Measurements from ENCODE around the gene NBL1. TPM values are rescaled to one million over a fixed set of nuclear protein-coding genes. Genes with fewer than 3 reads are reported as not detected.
"Not testable (repeated sequence)": the region's sequence is repeated elsewhere in the genome, so short reads cannot be mapped to it uniquely, and the experiment has no call there.

The NBL1 gene
- total RNA-seq, 1 donor from 2014 or later, result 38.1 TPM

DNA sequence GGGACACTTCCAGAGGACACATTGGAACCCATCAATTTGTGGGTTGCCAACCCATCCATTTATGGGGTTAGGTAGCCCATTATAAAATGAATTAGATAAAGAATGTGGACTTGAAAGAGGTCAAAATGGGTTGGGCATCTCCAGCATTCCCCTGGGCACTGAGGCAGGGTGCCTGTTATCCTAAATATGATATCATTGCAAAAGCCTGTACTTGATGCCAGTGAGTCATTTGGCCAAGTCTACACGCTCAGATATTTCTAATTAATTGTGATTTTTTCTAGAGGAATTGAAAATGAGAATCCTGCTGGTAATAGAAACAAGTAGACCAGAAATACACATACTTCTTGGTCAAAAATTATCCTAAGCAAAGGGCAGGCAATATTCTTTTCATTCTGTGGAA, 21.9 kb upstream of the NBL1 start:
- Mint-ChIP-seq H3K27me3 (ENCODE audit: unreplicated experiment) (no peaks in the 10 kb centered on the region), H3K4me1 (ENCODE audit: unreplicated experiment) (no peaks in the 10 kb centered on the region), H3K36me3 (ENCODE audit: low read depth, unreplicated experiment) (peaks cover 4% of the 10 kb centered on the region), H3K27ac (ENCODE audit: unreplicated experiment) (no peak overlapping the region), H3K4me3 (ENCODE audit: unreplicated experiment) (no peak overlapping the region), H3K9me3 (ENCODE audit: unreplicated experiment) (no peaks in the 10 kb centered on the region)
- TF ChIP-seq CTCF (IDR thresholded peaks at IDR 0.05; ENCODE audit: unreplicated experiment), result no peak
- no peak for DNase-seq (ENCODE audit: low spot score)

DNA sequence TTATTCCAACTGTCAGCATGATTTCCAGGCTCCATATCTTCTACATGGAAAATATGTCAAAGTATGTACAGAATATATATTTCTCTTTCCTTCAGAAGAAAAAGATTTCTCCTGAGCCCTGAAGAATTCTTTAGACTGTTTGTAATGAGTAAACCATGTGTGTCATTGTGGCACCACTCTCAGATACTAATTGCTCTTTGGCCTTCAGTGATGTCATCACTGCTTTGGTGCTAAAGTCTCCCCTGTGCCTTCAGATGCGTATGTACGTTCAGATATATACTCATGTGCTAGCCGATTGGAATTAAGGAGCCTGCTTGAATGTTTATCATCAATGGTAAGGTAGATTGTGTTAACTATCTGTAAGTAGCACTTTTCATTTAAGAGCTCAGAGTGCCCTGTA, 20.6 kb upstream of the NBL1 start:
- no peak for TF ChIP-seq CTCF (IDR thresholded peaks at IDR 0.05; ENCODE audit: unreplicated experiment)
- no peak overlapping the region for H3K27ac Mint-ChIP-seq (ENCODE audit: unreplicated experiment)
- no peak overlapping the region for H3K4me3 Mint-ChIP-seq (ENCODE audit: unreplicated experiment)
- no peaks in the 10 kb centered on the region for H3K9me3 Mint-ChIP-seq (ENCODE audit: unreplicated experiment)
- no peaks in the 10 kb centered on the region for H3K4me1 Mint-ChIP-seq (ENCODE audit: unreplicated experiment)
- no peak for DNase-seq (ENCODE audit: low spot score)
- no peaks in the 10 kb centered on the region for H3K27me3 Mint-ChIP-seq (ENCODE audit: unreplicated experiment)
- H3K36me3 Mint-ChIP-seq (ENCODE audit: low read depth, unreplicated experiment), result peaks cover 5% of the 10 kb centered on the region

- H3K4me3 Mint-ChIP-seq (ENCODE audit: unreplicated experiment), result no peak overlapping the region
- no peaks in the 10 kb centered on the region for H3K9me3 Mint-ChIP-seq (ENCODE audit: unreplicated experiment)
- H3K27me3 Mint-ChIP-seq (ENCODE audit: unreplicated experiment), result no peaks in the 10 kb centered on the region
- H3K4me1 Mint-ChIP-seq (ENCODE audit: unreplicated experiment), result no peaks in the 10 kb centered on the region
- H3K36me3 Mint-ChIP-seq (ENCODE audit: low read depth, unreplicated experiment), result peaks cover 8% of the 10 kb centered on the region
- H3K27ac Mint-ChIP-seq (ENCODE audit: unreplicated experiment), result no peak overlapping the region
- TF ChIP-seq CTCF (IDR thresholded peaks at IDR 0.05; ENCODE audit: unreplicated experiment), result no peak
- no peak for DNase-seq (ENCODE audit: low spot score)
These were observed 18.7 kb upstream of the NBL1 start for GRCh38 chr1:19625291-19625937.

DNA sequence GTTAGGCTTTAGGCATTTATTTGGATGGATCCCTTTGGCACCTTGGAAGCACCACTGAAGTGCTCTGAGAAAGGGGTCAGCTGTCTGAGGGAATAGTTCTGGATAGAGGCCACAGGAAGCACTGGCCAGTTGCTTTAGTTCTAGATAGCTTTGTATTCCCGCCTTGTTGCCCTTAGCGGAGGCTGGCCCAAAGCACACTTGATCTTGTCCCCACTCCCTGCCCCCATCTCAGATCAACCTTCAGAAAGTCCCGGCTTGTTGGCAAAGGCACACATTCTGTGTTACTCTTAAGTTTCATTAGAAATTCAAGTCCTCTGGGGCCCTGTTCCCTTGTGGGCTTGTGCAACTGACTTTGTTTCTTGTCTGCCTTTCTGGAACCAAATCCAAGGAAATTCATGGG, 15.2 kb upstream of the NBL1 start:
- Mint-ChIP-seq H3K4me1 (ENCODE audit: unreplicated experiment) (no peaks in the 10 kb centered on the region), H3K4me3 (ENCODE audit: unreplicated experiment) (no peak overlapping the region), H3K36me3 (ENCODE audit: low read depth, unreplicated experiment) (peaks cover 8% of the 10 kb centered on the region), H3K9me3 (ENCODE audit: unreplicated experiment) (no peaks in the 10 kb centered on the region), H3K27me3 (ENCODE audit: unreplicated experiment) (no peaks in the 10 kb centered on the region), H3K27ac (ENCODE audit: unreplicated experiment) (no peak overlapping the region)
- TF ChIP-seq CTCF (IDR thresholded peaks at IDR 0.05; ENCODE audit: unreplicated experiment), result no peak
- no peak for DNase-seq (ENCODE audit: low spot score)

DNA sequence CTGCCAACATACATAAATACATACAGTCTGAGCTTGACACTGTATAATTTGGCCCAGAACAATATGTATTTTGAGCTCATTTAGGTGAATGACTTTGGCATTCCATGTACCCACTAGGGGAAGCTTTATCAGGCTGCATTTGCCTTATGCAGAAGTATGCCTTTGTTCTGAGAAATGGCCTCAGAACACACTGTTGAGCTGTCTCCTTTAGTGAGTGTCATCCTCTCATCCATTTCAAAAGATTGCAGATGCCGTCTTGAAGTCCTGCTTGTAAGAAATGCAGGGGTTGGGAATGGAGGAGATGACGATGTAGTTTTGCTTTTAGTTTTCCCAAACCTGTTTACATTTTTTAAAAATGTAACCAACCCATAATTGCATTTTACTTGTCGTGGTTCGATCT, 14.8 kb upstream of the NBL1 start:
- no peaks in the 10 kb centered on the region for H3K27me3 Mint-ChIP-seq (ENCODE audit: unreplicated experiment)
- no peak for DNase-seq (ENCODE audit: low spot score)
- no peak for TF ChIP-seq CTCF (IDR thresholded peaks at IDR 0.05; ENCODE audit: unreplicated experiment)
- no peak overlapping the region for H3K27ac Mint-ChIP-seq (ENCODE audit: unreplicated experiment)
- no peak overlapping the region for H3K4me3 Mint-ChIP-seq (ENCODE audit: unreplicated experiment)
- H3K4me1 Mint-ChIP-seq (ENCODE audit: unreplicated experiment), result no peaks in the 10 kb centered on the region
- peaks cover 8% of the 10 kb centered on the region for H3K36me3 Mint-ChIP-seq (ENCODE audit: low read depth, unreplicated experiment)
- no peaks in the 10 kb centered on the region for H3K9me3 Mint-ChIP-seq (ENCODE audit: unreplicated experiment)

DNA sequence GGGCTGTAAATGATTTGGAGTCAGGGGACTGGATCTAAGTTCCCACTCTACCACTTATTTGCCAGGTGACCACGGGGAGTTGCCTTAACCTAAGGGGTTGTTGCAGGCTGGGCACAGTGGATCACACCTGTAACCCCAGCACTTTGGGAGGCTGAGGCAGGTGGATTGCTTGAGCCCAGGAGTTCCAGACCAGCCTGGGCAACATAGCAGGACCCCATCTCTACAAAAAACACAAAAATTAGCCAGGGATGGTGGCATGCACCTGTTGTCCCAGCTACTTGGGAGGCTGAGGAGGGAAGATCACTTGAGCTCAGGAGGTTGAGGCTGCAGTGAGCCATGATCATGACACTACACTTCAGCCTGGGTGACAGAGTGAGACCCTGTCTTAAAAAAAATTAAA, 13.9 kb upstream of the NBL1 start:
- not testable (repeated sequence) for H3K27me3 Mint-ChIP-seq (ENCODE audit: unreplicated experiment); H3K4me1 Mint-ChIP-seq (ENCODE audit: unreplicated experiment); H3K36me3 Mint-ChIP-seq (ENCODE audit: low read depth, unreplicated experiment); H3K4me3 Mint-ChIP-seq (ENCODE audit: unreplicated experiment); H3K9me3 Mint-ChIP-seq (ENCODE audit: unreplicated experiment); DNase-seq (ENCODE audit: low spot score); H3K27ac Mint-ChIP-seq (ENCODE audit: unreplicated experiment)

Measured in endothelial cell (in vitro differentiated cells).